OCI-LY3 (cell line): ENCODE results near the gene ZNF516.

Experiments
- H2AFZ ChIP-seq: fragments of 200-600, 300-600 bp; shearing (Covaris generic); 2 replicates; pipeline ENCODE4 v1.6.0; 2014; ENCODE audit warnings: antibody characterized with exemption, low read depth, low read length
- H3K27ac ChIP-seq: fragments of 200-600, 300-600 bp; sonication (generic); 2 replicates; pipeline ENCODE4 v1.5.1; 2014; ENCODE audit warnings: mild to moderate bottlenecking, low read length, moderate library complexity, mixed read lengths
- H3K27me3 ChIP-seq: fragments of 200-600, 300-600 bp; sonication (generic); 2 replicates; pipeline ENCODE4 v1.6.1; 2014; ENCODE audit warnings: low read depth, low read length, mixed read lengths
- H3K36me3 ChIP-seq: fragments of 200-600, 300-600 bp; sonication (generic); replicated peaks from 2 replicates; pipeline ENCODE3; 2014; ENCODE audit warnings: low read depth, low read length, mixed read lengths
- H3K4me1 ChIP-seq: fragments of 300-600, 200-600 bp; sonication (generic); 2 replicates; pipeline ENCODE4 v1.6.1; 2014; ENCODE audit warnings: low read length, mixed read lengths
- H3K4me2 ChIP-seq: fragments of 200-600, 300-600 bp; sonication (generic); 2 replicates; pipeline ENCODE4 v1.6.1; 2014; ENCODE audit warnings: low read length, mixed read lengths
- H3K4me3 ChIP-seq: fragments of 300-600, 200-600 bp; sonication (generic); 2 replicates; pipeline ENCODE4 v1.5.1; 2014; ENCODE audit warnings: antibody characterized with exemption, mild to moderate bottlenecking, low read length, moderate library complexity
- H3K79me2 ChIP-seq: fragments of 300-600, 200-600 bp; shearing (Covaris generic); 2 replicates; pipeline ENCODE4 v1.6.1; 2014; ENCODE audit warnings: mild to moderate bottlenecking, low read length, mixed read lengths
- H3K9ac ChIP-seq: fragments of 300-600, 200-600 bp; shearing (Covaris generic); 2 replicates; pipeline ENCODE4 v1.6.0; 2014; ENCODE audit warnings: mild to moderate bottlenecking, low read length, moderate library complexity
- H3K9me3 ChIP-seq: fragments of 200-600, 300-600 bp; shearing (Covaris generic); 2 replicates; pipeline ENCODE4 v1.6.1; 2014; ENCODE audit warnings: low read length, mixed read lengths; ENCODE audit not compliant: insufficient read depth
- H4K20me1 ChIP-seq: fragments of 200-600, 300-600 bp; sonication (generic); 2 replicates; pipeline ENCODE4 v1.6.1; 2016; ENCODE audit warnings: low read length, mixed read lengths; ENCODE audit not compliant: insufficient read depth
- EZH2phosphoT487 ChIP-seq: fragments of 200-600 bp; shearing (Covaris generic); IDR thresholded peaks from 2 replicates; pipeline ENCODE4 v1.6.1; 2018; ENCODE audit warnings: antibody characterized with exemption, mixed run types, low read depth
- TF ChIP-seq, protein P1 (sequence below): fragments of 200-600, 300-600 bp; sonication (generic); IDR thresholded peaks from 2 replicates; pipeline ENCODE4 v1.5.1; 2014; ENCODE audit warnings: antibody characterized with exemption, low read length, low read depth

The ZNF516 gene

GRCh38 chr18:76482971-76483691, 11.9 kb downstream of the ZNF516 start:
- H3K9ac ChIP-seq: no peak overlapping the region
- no peaks in the 10 kb centered on the region for H3K36me3 ChIP-seq
- H2AFZ ChIP-seq: no peak overlapping the region
- no peaks in the 10 kb centered on the region for H3K9me3 ChIP-seq
- no peaks in the 10 kb centered on the region for H4K20me1 ChIP-seq
- H3K4me1 ChIP-seq: no peaks in the 10 kb centered on the region
- H3K27me3 ChIP-seq: peaks cover 6% of the 10 kb centered on the region; the same call in 1 of the 2 replicates
- no peak overlapping the region for H3K27ac ChIP-seq
- TF ChIP-seq EZH2phosphoT487: no peak
- TF ChIP-seq, protein P1, sequence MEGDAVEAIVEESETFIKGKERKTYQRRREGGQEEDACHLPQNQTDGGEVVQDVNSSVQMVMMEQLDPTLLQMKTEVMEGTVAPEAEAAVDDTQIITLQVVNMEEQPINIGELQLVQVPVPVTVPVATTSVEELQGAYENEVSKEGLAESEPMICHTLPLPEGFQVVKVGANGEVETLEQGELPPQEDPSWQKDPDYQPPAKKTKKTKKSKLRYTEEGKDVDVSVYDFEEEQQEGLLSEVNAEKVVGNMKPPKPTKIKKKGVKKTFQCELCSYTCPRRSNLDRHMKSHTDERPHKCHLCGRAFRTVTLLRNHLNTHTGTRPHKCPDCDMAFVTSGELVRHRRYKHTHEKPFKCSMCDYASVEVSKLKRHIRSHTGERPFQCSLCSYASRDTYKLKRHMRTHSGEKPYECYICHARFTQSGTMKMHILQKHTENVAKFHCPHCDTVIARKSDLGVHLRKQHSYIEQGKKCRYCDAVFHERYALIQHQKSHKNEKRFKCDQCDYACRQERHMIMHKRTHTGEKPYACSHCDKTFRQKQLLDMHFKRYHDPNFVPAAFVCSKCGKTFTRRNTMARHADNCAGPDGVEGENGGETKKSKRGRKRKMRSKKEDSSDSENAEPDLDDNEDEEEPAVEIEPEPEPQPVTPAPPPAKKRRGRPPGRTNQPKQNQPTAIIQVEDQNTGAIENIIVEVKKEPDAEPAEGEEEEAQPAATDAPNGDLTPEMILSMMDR: no peak
- no peak overlapping the region for H3K4me3 ChIP-seq
- H3K4me2 ChIP-seq: no peak overlapping the region
- H3K79me2 ChIP-seq: no peaks in the 10 kb centered on the region

DNA sequence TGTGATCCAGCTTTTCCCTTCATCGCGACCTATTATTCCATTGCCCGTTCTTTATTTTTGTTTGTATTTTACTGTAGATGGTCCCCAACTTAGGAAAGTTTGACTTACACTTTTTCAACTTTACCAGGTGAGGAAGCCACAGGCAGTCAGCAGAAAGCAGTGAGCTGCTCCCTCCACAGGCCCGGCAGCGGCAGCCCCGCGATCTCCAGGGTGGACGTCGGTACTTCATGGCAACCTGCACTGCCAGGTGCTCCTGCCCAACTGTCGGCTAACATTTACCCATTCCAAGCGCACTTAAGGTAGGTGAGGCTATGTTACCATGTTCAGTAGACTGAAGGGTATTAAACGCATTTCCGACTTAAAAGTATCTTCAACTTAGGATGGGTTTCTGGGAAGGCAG, 12.8 kb downstream of the ZNF516 start:
- TF ChIP-seq, protein P1: no peak
- TF ChIP-seq EZH2phosphoT487: no peak
- no peak overlapping the region for H3K9ac ChIP-seq
- H3K4me1 ChIP-seq: no peaks in the 10 kb centered on the region
- no peaks in the 10 kb centered on the region for H3K9me3 ChIP-seq
- H3K36me3 ChIP-seq: no peaks in the 10 kb centered on the region
- H2AFZ ChIP-seq: no peak overlapping the region
- no peaks in the 10 kb centered on the region for H3K79me2 ChIP-seq
- no peak overlapping the region for H3K4me2 ChIP-seq
- peaks cover 3% of the 10 kb centered on the region; the same call in 1 of the 2 replicates for H3K27me3 ChIP-seq
- no peak overlapping the region for H3K27ac ChIP-seq
- H4K20me1 ChIP-seq: no peaks in the 10 kb centered on the region
- H3K4me3 ChIP-seq: no peak overlapping the region

DNA sequence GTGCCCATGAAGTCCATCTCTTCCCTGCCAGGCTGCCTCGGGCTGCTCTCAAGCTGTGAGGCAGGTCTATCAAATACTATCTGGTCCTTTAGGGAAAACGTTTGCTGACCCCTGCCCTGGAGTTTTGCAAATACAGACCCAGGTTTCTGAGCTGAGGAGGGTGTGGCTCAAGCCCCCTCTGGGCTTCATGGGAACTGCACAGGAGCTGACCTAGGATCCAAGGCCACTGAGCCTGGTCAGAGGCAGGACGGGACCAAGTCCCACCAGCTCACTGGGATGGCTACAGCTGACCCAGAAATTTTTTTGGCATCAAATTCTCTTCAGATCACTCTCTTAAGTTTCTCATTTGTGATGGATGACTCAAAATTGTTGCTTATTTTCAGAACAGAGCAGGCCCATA, 14.1 kb downstream of the ZNF516 start:
- H3K9me3 ChIP-seq: no peaks in the 10 kb centered on the region
- no peak overlapping the region for H3K4me3 ChIP-seq
- no peaks in the 10 kb centered on the region for H3K79me2 ChIP-seq
- no peaks in the 10 kb centered on the region for H3K36me3 ChIP-seq
- TF ChIP-seq, protein P1: no peak
- TF ChIP-seq EZH2phosphoT487: no peak
- no peaks in the 10 kb centered on the region for H3K27me3 ChIP-seq
- no peak overlapping the region for H3K4me2 ChIP-seq
- H2AFZ ChIP-seq: no peak overlapping the region
- no peaks in the 10 kb centered on the region for H4K20me1 ChIP-seq
- no peak overlapping the region for H3K27ac ChIP-seq
- no peaks in the 10 kb centered on the region for H3K4me1 ChIP-seq
- no peak overlapping the region for H3K9ac ChIP-seq

DNA sequence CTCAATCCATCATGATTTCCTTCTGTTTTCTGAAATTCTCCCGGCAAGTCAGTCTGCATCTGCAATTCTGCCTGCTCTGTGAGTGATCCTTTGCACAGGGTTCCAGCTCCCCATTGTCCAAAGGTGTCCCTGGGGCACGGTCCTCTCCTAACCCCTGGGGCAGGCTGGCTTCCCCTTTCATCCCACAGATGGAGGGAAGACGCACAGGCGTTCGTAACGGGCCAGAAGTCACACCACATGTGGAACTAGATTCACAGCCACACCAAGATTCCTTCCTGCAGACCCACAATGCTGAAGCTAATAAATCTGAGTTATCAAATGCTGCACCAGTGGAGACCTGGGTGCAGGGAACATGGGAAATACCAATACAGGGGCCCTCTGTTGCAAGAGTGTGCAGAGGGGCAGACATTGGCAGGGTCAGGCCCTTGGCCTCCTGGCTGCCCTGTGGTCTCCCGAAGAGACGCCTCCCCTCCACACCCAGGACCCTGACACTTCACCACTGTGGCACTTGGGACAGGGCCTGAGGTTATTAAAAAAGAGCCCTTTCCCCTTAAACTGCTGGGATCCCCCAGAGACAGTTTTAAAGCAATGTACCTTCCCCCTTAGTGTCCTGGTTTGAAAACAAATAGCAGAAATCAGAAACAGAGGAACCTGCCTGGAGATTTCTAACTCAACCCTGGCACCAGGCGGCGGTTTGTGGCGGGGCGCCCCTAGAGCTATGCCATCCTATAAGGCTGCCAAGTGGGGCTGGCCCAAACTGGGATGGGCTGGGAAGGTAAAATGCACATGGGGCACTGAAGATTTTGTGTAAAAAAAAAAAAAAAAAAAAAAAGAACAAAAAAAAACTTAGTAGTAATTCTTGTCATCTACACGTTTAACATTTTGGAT, 15.4 kb downstream of the ZNF516 start:
- no peaks in the 10 kb centered on the region for H3K9me3 ChIP-seq
- H3K27me3 ChIP-seq: no peaks in the 10 kb centered on the region
- H4K20me1 ChIP-seq: no peaks in the 10 kb centered on the region
- no peaks in the 10 kb centered on the region for H3K4me1 ChIP-seq
- H3K9ac ChIP-seq: no peak overlapping the region
- no peaks in the 10 kb centered on the region for H3K79me2 ChIP-seq
- H3K4me2 ChIP-seq: no peak overlapping the region
- no peak overlapping the region for H2AFZ ChIP-seq
- TF ChIP-seq, protein P1: no peak
- TF ChIP-seq EZH2phosphoT487: no peak
- no peak overlapping the region for H3K27ac ChIP-seq
- no peaks in the 10 kb centered on the region for H3K36me3 ChIP-seq
- no peak overlapping the region for H3K4me3 ChIP-seq
